Thyroid gland (tissue), 4 donors: Measurements from ENCODE around the gene GJD4. TPM values are rescaled to one million over a fixed set of nuclear protein-coding genes. Genes with fewer than 3 reads are reported as not detected.
A peak's percentile ranks its signal among the peaks of the same experiment; 100 is the strongest.

ENCODE experiments used
- DNase-seq, 2 donors: peaks; one replicate each; pipeline ENCODE4 v3.0.0-alpha.2; 2019
- H3K27ac ChIP-seq, 3 donors: fragments of 200-600 bp; sonication (generic); 1 replicate in 2 of 3; 2 replicates in 1 of 3; pipeline ENCODE4 v1.5.1; 2016 to 2019; ENCODE audit warnings: mild to moderate bottlenecking in 1 of 3, moderate library complexity in 1 of 3
- H3K27me3 ChIP-seq: fragments of 200-600 bp; sonication (generic); one replicate; pipeline ENCODE4 v1.5.1; 2019
- H3K36me3 ChIP-seq, 2 donors: fragments of 200-600 bp; sonication (generic); one replicate each; pipeline ENCODE4 v1.5.1; 2016 to 2019
- H3K4me1 ChIP-seq, 2 donors: fragments of 200-600 bp; sonication (generic); one replicate each; pipeline ENCODE4 v1.5.1; 2017 to 2019
- H3K4me3 ChIP-seq, 3 donors: fragments of 200-600 bp; sonication (generic); replicated peaks in 1 of 3; 1 replicate in 2 of 3; 2 replicates in 1 of 3; pipeline ENCODE4 v1.5.1; 2016; ENCODE audit warnings: mild to moderate bottlenecking in 1 of 3
- H3K9me3 ChIP-seq: fragments of 200-600 bp; sonication (generic); one replicate; pipeline ENCODE4 v1.5.1; 2017
- POLR2A ChIP-seq, 2 donors: fragments of 450-650 bp; IDR thresholded peaks; one replicate each; pipeline ENCODE4 v1.6.1; 2017; ENCODE audit warnings: antibody characterized with exemption in 2 of 2, mild to moderate bottlenecking in 2 of 2, moderate library complexity in 1 of 2
- WGBS, 2 donors: methylation state at CpG; one replicate each; pipeline ENCODE4 v1.1.5; 2017; 5-methylcytosine and 5-hydroxymethylcytosine counted together
- intact Hi-C: fragments of 100-400 bp; cut with DNase I; formaldehyde crosslinking; loops from one replicate; pipeline ENCODE4 v1.15.1; 2023
- total RNA-seq, 4 donors: library from RNA; depleted of rRNA; stranded (reverse); fragments of >200 nt; gene quantifications; one replicate each; pipeline ENCODE4 v1.2.3, GENCODE V29; 2016
- TF ChIP-seq, protein P1 (sequence below), 6 experiments: fragments of 200-600 bp in 3 of 6; fragments of 450-650 bp in 3 of 6; sonication (generic) in 3 of 6; IDR thresholded peaks; one replicate each; pipeline ENCODE4 v1.5.1; 2016 to 2019; ENCODE audit warnings: antibody characterized with exemption in 6 of 6, mild to moderate bottlenecking in 2 of 6, inconsistent platforms in 1 of 6, moderate library complexity in 1 of 6

Gene GJD4
- total RNA-seq, 4 donors from 2014 or later = not detected

DNA sequence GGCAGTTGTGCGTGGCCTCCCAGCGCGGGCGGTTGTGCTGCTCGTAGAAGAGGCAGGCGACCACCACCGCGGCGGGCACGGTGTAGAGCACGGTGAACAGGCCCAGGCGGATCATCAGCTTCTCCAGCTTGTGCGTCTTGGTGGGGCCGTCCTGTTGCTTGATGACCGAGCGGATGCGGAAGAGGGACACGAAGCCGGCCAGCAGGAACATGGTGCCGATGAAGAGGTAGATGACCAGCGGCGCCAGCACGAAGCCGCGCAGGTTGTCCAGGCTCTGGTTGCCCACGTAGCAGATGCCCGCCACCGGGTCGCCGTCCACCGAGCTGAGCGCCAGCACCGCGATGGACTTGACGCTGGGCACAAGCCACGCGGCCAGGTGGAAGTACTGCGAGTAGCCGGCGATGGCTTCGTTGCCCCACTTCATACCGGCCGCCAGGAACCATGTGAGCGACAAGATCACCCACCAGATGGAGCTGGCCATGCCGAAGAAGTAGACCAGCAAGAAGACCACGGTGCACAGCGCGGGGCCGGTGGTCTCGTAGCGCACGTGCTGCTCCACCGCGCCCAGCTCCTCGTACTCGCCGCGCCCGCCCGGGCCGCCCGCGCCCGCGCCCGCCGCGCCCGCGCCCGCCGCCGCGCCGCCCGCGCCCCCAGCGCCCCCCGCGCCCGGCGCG is 34.7 kb downstream of the GJD4 start:
- Histone ChIP-seq H3K36me3 (no peaks in the 10 kb centered on the region), H3K27ac (no peak overlapping the region), H3K4me1 (peaks cover 24 to 28% of the 10 kb centered on the region in 2 donors), H3K4me3 (peak overlapping the region in 1 of 3 donors; percentile 42), H3K27me3 (no peaks in the 10 kb centered on the region), H3K9me3 (no peaks in the 10 kb centered on the region)
- 9 to 11% methylated on average over 27 to 39 of the region's 83 CpGs for WGBS, 2 donors
- TF ChIP-seq POLR2A (IDR thresholded peaks at IDR 0.05) = no peak
- TF ChIP-seq, protein P1, sequence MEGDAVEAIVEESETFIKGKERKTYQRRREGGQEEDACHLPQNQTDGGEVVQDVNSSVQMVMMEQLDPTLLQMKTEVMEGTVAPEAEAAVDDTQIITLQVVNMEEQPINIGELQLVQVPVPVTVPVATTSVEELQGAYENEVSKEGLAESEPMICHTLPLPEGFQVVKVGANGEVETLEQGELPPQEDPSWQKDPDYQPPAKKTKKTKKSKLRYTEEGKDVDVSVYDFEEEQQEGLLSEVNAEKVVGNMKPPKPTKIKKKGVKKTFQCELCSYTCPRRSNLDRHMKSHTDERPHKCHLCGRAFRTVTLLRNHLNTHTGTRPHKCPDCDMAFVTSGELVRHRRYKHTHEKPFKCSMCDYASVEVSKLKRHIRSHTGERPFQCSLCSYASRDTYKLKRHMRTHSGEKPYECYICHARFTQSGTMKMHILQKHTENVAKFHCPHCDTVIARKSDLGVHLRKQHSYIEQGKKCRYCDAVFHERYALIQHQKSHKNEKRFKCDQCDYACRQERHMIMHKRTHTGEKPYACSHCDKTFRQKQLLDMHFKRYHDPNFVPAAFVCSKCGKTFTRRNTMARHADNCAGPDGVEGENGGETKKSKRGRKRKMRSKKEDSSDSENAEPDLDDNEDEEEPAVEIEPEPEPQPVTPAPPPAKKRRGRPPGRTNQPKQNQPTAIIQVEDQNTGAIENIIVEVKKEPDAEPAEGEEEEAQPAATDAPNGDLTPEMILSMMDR (IDR thresholded peaks at IDR 0.05) = peak in 4 of 6 experiments; percentile 17 to 22 (median 17)
- peak; percentile 55 to 56 for DNase-seq
- intact Hi-C loops = loop anchor here (5.0 to 10.0 kb wide), 3 partner anchors 1085 to 1245 kb away; no protein-coding TSS in a partner anchor

DNA sequence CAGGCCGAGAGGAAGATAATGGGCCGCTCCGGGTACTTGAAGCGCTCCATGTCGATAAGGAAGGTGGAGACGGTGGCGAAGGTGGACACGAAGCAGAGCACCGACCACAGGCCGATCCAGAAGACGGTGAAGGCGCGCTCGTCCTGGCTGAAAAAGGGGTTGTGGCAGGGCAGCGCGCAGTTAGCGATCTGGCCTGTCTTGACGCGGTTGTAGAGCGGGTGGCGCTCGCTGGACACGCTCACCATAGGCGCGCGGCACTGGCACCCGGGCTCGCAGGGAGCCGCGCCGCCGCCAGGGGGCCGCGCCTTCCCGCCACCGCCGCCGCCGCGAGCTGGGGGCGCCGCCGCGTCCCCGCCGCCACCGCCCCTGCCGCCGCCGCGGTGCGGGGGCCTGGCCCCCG is 35.3 kb downstream of the GJD4 start:
- H3K4me1 ChIP-seq = peaks cover 24 to 28% of the 10 kb centered on the region in 2 donors
- TF ChIP-seq POLR2A (IDR thresholded peaks at IDR 0.05) = no peak
- TF ChIP-seq, protein P1 (IDR thresholded peaks at IDR 0.05) = peak in 5 of 6 experiments; percentile 15 to 65 (median 51)
- no peak overlapping the region for H3K27ac ChIP-seq
- H3K36me3 ChIP-seq = no peaks in the 10 kb centered on the region
- intact Hi-C loops = no loop called here
- no peaks in the 10 kb centered on the region for H3K9me3 ChIP-seq
- 2 to 3% methylated on average over 6 to 10 of the region's 53 CpGs for WGBS, 2 donors
- H3K4me3 ChIP-seq = peak overlapping the region in 1 of 3 donors; percentile 42
- peak; percentile 72 to 76 for DNase-seq
- no peaks in the 10 kb centered on the region for H3K27me3 ChIP-seq

GRCh38 chr10:35640951-35641675 is 36.0 kb downstream of the GJD4 start:
- TF ChIP-seq, protein P1 (IDR thresholded peaks at IDR 0.05) = peak in 1 of 6 experiments; percentile 6
- peak in 1 of 2 donors; percentile 62 for TF ChIP-seq POLR2A (IDR thresholded peaks at IDR 0.05)
- WGBS, 2 donors = 1 to 2% methylated on average over 8 to 18 of the region's 72 CpGs
- intact Hi-C loops = no loop called here
- Histone ChIP-seq H3K36me3 (no peaks in the 10 kb centered on the region), H3K9me3 (no peaks in the 10 kb centered on the region), H3K4me3 (peak overlapping the region; percentile 79 to 87 (median 84)), H3K27ac (peak overlapping the region; percentile 82 to 96 (median 90)), H3K4me1 (peaks cover 24% of the 10 kb centered on the region in 2 donors), H3K27me3 (no peaks in the 10 kb centered on the region)
- DNase-seq = peak; percentile 82 to 84

GRCh38 chr10:35641676-35642034 is 36.5 kb downstream of the GJD4 start:
- H3K4me1 ChIP-seq = peaks cover 24% of the 10 kb centered on the region in 2 donors
- no peak for DNase-seq
- H3K4me3 ChIP-seq = peak overlapping the region; percentile 79 to 87 (median 84)
- peak overlapping the region; percentile 82 to 96 (median 90) for H3K27ac ChIP-seq
- WGBS, 2 donors = 0% methylated on average over 3 of the region's 54 CpGs; no CpG with 5 or more reads in 1 of the 2 donors
- no peak for TF ChIP-seq POLR2A (IDR thresholded peaks at IDR 0.05)
- TF ChIP-seq, protein P1 (IDR thresholded peaks at IDR 0.05) = no peak
- H3K9me3 ChIP-seq = no peaks in the 10 kb centered on the region
- H3K27me3 ChIP-seq = no peaks in the 10 kb centered on the region
- intact Hi-C loops = no loop called here
- no peaks in the 10 kb centered on the region for H3K36me3 ChIP-seq
